NCI-H69 (cell line): Measurements from ENCODE around the gene LRRC36.
"Not testable (repeated sequence)": the region's sequence is repeated elsewhere in the genome, so short reads cannot be mapped to it uniquely, and the experiment has no call there.

Experiments used
- DNase-seq: peaks from one replicate; lab custom pipeline; 2025; lab: John Stamatoyannopoulos, UW

Gene LRRC36

DNA sequence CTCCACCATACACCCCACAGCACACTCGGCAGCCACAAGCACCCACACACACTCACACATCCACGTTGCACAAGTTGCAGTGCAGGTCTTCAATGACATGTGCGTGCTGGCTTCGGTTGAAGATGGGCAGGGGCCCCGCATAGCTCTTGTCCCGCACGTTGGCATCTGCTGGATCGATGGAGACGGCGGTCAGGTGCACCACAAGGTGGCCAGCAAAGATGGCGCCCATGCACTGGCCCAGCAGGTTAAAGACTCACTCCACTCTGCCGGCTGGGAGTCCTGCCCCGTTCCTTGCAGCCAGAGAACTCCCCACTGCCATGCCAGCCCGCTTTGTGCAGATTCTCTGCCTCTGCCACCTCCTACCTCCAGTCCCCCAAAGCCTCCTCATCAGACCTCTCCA lies 74.3 kb downstream of the LRRC36 start:
- no peak for DNase-seq

GRCh38 chr16:67403976-67404555 lies 77.5 kb downstream of the LRRC36 start:
- no peak for DNase-seq

DNA sequence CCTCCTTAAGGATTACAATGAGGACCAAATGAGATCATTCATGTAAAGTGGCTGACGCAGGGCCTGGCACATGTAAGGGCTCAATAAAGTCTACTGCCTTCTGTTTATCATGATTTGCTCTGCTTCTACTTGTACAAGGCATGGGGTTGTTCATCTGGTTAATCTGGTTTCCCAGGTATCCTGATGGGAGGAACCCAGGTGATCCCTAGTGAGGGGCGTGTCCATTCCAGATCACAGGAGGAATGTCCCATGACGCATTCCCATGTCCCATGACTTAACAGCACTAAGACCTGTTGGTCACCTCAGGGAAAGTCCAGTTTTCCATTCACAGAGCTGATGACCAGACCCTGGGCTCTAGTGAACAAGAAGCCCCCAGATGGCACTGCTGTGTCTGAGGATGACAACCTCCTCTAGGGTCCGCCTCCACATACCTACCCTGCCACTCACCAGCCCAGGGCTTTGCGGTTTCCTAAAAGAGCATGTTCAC lies 78.2 kb downstream of the LRRC36 start:
- DNase-seq = no peak

DNA sequence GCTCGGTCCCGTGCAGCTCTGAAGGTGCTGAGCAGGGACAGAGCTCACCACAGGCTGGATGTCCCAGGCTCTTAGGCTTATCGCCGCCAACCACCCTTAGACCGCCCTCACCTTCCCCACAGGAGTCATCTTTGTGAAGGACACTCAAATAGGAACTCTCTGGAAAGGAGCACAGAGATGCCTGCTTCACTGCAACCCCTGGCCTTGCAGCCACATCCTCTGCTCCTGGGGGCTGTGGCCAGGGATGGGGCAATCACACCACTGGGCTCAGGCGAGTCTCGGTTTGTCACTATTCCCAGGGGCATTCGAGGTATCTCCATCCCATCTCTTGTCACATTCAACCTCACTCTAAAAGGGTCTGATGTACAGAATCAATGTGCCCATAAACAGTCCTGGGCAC lies 78.7 kb downstream of the LRRC36 start:
- DNase-seq = no peak

DNA sequence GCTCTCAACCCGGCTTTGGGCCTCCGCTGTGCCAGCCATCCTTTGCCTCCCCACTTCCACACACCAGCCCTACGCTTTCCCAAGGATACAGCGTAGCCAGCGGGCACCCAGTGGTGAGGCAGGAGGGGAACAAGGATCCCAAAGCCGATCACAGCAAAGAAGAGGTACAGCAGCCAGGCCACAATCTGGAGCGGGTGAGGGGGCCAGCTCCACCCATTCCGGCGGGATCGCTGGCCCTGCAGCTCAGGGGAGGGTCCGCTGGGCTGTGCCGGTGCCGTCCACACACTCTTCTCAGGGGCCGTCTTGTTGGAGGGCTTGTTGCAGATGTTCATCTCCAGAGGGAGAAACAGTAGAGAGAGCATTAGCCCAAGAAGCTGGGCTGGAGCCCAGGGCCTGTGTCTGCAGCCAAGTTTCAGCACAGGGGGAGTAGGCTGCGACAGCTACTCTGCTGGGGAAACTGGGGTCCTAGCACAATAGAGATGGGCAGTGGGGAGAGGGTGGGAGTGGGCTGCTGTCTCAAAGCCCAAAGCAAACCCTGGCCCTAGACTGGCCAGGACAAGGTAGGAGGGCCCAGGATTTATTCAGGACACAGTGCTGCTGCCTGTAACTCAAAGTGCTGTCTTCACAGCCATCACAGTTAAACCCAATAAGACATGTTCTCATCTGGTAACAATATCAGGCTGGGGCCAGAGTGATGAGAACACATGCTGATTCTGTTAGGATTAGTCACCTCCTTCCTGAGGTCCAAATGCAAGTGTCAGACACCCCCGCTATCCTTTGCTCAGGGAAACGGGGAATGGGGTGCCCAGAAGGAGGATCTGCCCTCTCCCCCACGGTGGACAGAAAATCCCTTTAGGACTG lies 79.7 kb downstream of the LRRC36 start:
- no peak for DNase-seq

DNA sequence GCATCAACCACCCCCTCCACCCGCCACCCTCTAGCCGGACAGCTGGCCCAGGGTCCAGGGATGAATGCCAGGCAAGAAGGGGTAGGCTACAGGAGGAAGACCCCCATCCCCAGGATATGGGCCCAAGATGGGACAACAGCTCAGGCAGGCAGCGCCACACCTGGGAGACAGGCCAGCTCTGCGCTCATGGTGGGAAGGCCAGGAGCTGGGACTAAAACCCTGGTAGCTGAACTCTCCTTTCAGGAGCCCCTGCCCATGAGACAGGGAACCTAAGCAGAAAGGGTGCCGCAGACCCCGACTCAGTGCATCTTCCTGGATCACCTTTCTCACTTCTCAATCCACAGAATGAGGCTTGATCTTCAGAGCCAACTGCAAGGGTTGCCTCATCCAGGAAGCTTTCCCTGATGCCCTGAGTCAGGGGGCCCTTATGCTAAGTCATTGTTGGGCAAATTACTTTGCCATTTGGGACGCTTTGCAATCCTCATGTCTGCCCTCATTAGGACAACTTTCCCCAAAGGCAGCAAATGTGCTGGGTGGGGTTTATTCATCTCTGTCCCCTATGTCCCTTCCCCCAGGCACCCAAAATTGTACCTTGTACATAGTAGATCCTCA lies 80.7 kb downstream of the LRRC36 start:
- no peak for DNase-seq

- DNase-seq = no peak
These were observed 81.3 kb downstream of the LRRC36 start for GRCh38 chr16:67407788-67408452.

DNA sequence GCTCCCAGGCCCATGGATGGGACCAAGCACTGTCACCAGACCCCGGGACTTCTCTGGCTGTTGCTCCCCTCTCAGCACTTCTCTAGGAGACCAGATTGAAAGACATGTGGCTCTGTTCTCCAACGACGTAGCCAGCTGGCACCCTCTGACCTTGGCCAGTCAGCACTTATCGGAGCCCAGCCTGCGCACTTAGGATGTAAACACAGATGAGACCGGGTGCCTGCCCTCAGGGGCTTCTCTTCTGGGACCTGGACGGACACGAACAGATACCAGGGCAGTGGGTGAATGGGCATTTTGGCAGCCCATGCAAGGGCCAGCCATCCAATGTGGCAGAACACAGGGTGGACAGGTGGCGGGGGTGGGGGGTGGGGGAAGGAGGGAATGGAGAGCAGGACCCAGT lies 83.0 kb downstream of the LRRC36 start:
- no peak for DNase-seq

DNA sequence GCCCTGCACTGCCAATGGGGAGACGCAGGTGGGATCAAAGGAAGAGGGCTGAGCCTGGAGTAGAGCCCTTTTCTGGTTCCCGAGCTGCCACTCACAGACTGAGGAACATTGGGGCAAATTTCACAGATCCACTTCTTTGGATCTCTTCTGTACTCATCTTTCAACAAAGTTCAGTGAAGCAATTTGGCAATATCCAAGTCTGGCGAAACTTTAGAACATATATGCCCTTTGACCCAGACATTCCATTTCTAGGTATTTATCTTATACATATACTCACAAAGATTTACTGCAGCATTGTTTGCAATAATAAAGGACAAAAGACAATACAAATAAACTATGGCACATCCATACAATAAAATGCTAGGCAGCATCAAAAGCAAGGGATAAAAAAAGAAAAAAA lies 84.7 kb downstream of the LRRC36 start:
- DNase-seq = no peak

DNA sequence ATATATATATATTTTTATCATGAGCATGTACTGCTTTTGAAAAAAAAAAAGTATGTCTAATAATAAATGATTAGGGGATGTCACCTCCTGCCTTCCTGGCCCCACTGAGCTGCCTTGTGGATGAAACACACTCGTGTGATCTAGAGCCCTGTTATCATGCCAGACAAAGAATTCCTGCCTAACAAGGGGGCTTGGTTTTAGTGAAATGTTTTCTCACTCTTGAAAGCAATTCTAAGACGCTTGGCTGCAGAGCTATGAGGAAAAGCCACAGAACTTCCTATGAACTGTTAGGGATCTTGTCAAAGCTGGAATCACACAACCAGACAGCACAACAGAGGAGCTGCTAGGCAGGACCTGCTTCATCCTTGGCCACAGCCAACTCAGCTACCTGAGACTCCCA lies 85.7 kb downstream of the LRRC36 start:
- no peak for DNase-seq

GRCh38 chr16:67413978-67414911 lies 87.6 kb downstream of the LRRC36 start:
- DNase-seq = no peak

- DNase-seq = not testable (repeated sequence)
These were observed 88.8 kb downstream of the LRRC36 start for GRCh38 chr16:67415421-67415820.

GRCh38 chr16:67415872-67416793 lies 89.5 kb downstream of the LRRC36 start, which contains the start of gene ZDHHC1:
Gene ZDHHC1, minus strand, starts transcription at chr16:67416477. Its CDS starts 8,702 bp downstream, at chr16:67407775.
- DNase-seq = peak; percentile 76

DNA sequence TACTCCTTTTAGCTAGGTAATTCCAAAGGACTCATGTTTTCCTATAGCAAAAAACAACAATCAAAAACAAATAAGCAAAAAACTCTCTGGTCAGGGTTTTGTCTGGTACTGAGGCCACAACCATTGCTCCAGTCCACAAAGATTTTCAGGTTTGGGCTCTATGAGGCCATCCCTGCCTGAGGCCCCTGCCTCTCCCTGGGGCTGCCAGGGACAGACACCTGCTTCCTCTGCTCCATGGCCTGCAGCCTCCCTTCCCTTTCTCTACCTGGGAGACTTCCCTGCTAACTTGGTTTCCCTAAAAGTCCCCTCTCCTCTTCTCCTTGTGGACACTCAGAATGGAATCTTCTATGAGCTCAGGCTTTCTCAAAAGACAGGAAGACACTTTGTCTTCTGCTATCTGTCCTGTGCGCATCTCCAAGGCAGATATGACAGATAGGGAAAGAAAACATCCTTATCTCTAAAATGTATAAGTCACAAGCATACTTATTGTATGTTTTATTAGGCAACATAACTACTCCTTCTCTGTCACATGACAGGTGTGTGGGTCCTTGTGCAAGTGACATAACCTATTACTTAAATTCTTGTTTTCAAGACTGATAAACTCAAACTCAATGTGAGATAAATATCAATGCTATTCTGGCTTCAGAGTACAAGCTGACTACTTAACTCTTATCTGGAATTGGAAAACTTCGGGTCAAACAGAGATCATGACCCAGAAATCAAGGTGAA lies 90.9 kb downstream of the LRRC36 start:
- no peak for DNase-seq

GRCh38 chr16:67419502-67419901 lies 92.9 kb downstream of the LRRC36 start:
- DNase-seq = peak; percentile 10

DNA sequence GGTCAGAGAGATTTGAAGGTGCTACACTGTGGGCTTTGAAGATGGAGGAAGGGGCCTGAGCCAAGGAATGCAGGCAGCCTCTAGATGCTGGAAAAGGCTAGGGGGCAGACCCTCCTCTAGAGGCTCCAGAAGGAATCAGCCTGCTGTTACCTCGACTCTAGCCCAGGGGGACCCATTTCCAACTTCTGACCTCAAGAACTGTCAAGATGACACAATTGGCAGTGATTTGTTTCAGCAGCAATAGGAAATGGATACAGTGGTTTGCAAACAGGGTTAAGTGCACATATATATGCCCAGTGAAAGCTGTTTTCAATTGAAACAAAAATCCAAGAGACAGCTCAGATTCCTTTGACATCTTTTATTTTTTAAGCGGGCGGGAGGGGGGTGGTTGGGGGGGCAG lies 93.3 kb downstream of the LRRC36 start:
- no peak for DNase-seq

DNA sequence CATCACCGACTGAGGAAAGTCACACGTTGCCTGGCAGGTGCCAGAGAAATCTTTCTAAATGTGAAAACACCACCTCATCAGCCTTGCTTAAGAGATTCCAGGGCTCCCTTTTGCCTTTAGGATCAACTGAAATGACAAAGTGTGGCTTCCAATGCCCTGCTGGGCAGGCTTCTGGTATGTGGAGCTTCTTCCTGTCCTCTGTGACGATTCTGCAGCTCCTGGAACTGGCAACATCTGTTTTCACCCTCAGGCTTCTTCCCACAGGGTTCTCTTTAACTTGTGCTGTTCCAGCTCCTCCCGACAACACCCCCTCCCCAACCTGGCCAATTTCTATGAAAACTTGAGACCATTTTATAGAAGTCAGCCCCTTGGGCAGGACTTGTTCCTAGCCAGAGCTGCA lies 94.4 kb downstream of the LRRC36 start:
- no peak for DNase-seq

DNA sequence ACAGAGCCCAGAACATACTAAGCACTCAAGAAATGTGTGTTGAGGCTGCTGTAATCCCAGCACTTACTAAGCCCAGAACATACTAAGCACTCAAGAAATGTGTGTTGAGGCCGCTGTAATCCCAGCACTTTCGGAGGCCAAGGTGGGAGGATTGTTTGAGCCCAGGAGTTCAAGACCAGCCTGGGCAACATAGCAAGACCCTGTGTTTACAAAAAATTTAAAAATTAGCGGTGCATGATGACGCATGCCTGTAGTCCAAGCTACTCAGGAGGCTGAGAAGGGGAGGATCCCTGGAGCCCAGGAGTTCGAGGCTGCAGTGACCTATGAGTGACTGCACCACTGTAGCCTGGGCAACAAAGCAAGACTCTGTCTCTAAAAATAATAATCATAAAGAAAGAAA lies 96.4 kb downstream of the LRRC36 start:
- DNase-seq = no peak

DNA sequence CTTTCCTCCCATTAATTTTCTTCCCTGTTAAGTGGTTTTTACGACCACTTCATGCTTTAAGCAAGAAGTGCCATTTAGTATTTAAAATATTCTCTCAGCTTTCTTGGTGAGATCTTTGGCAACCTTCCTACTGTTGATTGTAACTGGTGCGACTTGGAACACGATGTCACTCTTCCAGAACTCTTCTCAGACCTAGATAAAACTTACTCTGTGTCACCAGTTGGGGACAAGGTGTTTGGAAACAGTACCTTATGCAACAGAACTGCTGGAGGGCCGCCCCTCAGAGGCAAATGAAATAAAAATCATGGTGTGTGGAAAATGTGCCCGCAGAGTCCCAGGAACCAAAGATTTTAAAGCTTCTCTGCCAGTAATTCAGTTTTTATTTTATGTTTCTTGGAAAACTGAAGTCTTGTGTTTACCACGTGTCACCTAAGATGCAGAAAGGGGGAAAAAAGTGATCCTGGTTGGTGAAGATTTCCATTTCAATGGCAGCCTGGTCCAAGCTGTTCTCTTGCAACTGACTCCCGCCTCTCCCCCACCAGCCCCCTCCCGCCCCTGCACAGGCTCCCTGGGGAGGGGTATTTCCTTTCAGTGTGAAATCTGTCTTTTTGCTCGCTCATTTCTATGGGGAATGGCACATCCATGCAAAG lies 97.1 kb downstream of the LRRC36 start:
- DNase-seq = peak; percentile 39
